HCT116 (cell line): Measurements from ENCODE around the gene GTF2IRD1.

Experiments used
- CEBPB ChIP-seq: IDR thresholded peaks from 2 replicates; pipeline ENCODE4 v1.6.1; 2012; ENCODE audit warnings: low read depth
- ELF1 ChIP-seq: IDR thresholded peaks from 2 replicates; pipeline ENCODE4 v1.6.1; 2012; ENCODE audit warnings: low read depth, borderline replicate concordance
- EZH2 ChIP-seq: fragments of 200-600 bp; sonication (generic); IDR thresholded peaks from 2 replicates; pipeline ENCODE4 v1.6.1; 2017; ENCODE audit warnings: antibody characterized with exemption, mixed run types
- EZH2phosphoT487 ChIP-seq: fragments of 200-600 bp; IDR thresholded peaks from 2 replicates; pipeline ENCODE4 v1.6.1; 2018; ENCODE audit warnings: antibody characterized with exemption, borderline replicate concordance
- POLR2A ChIP-seq: IDR thresholded peaks from 2 replicates; pipeline ENCODE4 v1.7.0; 2011; ENCODE audit warnings: borderline replicate concordance; ENCODE audit not compliant: insufficient read depth, insufficient read length; ENCODE audit errors: extremely low read depth
- POLR2AphosphoS5 ChIP-seq: IDR thresholded peaks from 2 replicates; pipeline ENCODE4 v1.6.1; 2011; ENCODE audit warnings: mild to moderate bottlenecking, low read depth, low read length, moderate library complexity
- RAD21 ChIP-seq: IDR thresholded peaks from 2 replicates; pipeline ENCODE4 v1.6.1; 2012; ENCODE audit warnings: low read depth, mild to moderate bottlenecking
- REST ChIP-seq: IDR thresholded peaks from 2 replicates; pipeline ENCODE4 v1.6.1; 2012; ENCODE audit warnings: low read depth
- SP1 ChIP-seq: IDR thresholded peaks from 2 replicates; pipeline ENCODE4 v1.6.1; 2012; ENCODE audit warnings: low read depth
- TCF7L2 ChIP-seq: IDR thresholded peaks from 2 replicates; pipeline ENCODE4 v1.7.0; 2011; ENCODE audit warnings: borderline replicate concordance, inconsistent platforms; ENCODE audit not compliant: insufficient read depth, insufficient read length; ENCODE audit errors: extremely low read depth
- ZFX ChIP-seq: fragments of 450-650 bp; IDR thresholded peaks from 2 replicates; pipeline ENCODE4 v1.6.1; 2017
- ZNF274 ChIP-seq: fragments of 200-500 bp; sonication (Bioruptor generic); IDR thresholded peaks from 2 replicates; pipeline ENCODE4 v1.6.1; 2014; ENCODE audit warnings: mild to moderate bottlenecking, low read depth, low read length, inconsistent platforms
- TF ChIP-seq, protein P1 (sequence below), 3 experiments: fragments of 200-600 bp in 1 of 3; sonication (generic) in 1 of 3; IDR thresholded peaks in 2 of 3; conservative IDR thresholded peaks in 1 of 3; 2 replicates each; pipeline ENCODE4 v1.5.1; 2012 to 2017; ENCODE audit warnings: low read depth in 2 of 3, low read length in 2 of 3, antibody characterized with exemption in 1 of 3, borderline replicate concordance in 1 of 3, control low read depth in 1 of 3, mild to moderate bottlenecking in 1 of 3, mixed read lengths in 1 of 3, mixed run types in 1 of 3, moderate library complexity in 1 of 3; ENCODE audit not compliant: insufficient read depth in 1 of 3
- TF ChIP-seq, protein P2 (sequence below): IDR thresholded peaks from 2 replicates; pipeline ENCODE4 v1.6.1; 2012

GRCh38 chr7:74583630-74584029 is 129.9 kb downstream of the GTF2IRD1 start:
- TF ChIP-seq REST (no peak), POLR2AphosphoS5 (no peak), RAD21 (no peak), EZH2 (no peak), POLR2A (no peak), CEBPB (no peak), ZFX (no peak), EZH2phosphoT487 (no peak), SP1 (no peak), TCF7L2 (no peak), ELF1 (no peak), ZNF274 (no peak)
- TF ChIP-seq, protein P1, sequence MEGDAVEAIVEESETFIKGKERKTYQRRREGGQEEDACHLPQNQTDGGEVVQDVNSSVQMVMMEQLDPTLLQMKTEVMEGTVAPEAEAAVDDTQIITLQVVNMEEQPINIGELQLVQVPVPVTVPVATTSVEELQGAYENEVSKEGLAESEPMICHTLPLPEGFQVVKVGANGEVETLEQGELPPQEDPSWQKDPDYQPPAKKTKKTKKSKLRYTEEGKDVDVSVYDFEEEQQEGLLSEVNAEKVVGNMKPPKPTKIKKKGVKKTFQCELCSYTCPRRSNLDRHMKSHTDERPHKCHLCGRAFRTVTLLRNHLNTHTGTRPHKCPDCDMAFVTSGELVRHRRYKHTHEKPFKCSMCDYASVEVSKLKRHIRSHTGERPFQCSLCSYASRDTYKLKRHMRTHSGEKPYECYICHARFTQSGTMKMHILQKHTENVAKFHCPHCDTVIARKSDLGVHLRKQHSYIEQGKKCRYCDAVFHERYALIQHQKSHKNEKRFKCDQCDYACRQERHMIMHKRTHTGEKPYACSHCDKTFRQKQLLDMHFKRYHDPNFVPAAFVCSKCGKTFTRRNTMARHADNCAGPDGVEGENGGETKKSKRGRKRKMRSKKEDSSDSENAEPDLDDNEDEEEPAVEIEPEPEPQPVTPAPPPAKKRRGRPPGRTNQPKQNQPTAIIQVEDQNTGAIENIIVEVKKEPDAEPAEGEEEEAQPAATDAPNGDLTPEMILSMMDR (IDR thresholded peaks at IDR 0.05 in 2 of 3, conservative IDR thresholded peaks at IDR 0.05 in 1 of 3; ENCODE audit: borderline replicate concordance in 1 of 3, insufficient read depth in 1 of 3, low read depth in 2 of 3, low read length in 2 of 3) = no peak
- TF ChIP-seq, protein P2, sequence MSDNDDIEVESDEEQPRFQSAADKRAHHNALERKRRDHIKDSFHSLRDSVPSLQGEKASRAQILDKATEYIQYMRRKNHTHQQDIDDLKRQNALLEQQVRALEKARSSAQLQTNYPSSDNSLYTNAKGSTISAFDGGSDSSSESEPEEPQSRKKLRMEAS = no peak
